Activated gamma-delta T cell (primary cell): ENCODE results near the gene SPTY2D1.
A peak's percentile ranks its signal among the peaks of the same experiment; 100 is the strongest.
"Not testable (repeated sequence)": the region's sequence is repeated elsewhere in the genome, so short reads cannot be mapped to it uniquely, and the experiment has no call there.

Source experiments
- DNase-seq: peaks from one replicate; lab custom pipeline; 2025; lab: John Stamatoyannopoulos, UW
- total RNA-seq, 2 donors: gene quantifications; one replicate each; lab custom pipeline; 2026; lab: John Stamatoyannopoulos, UW

The SPTY2D1 gene, protein sequence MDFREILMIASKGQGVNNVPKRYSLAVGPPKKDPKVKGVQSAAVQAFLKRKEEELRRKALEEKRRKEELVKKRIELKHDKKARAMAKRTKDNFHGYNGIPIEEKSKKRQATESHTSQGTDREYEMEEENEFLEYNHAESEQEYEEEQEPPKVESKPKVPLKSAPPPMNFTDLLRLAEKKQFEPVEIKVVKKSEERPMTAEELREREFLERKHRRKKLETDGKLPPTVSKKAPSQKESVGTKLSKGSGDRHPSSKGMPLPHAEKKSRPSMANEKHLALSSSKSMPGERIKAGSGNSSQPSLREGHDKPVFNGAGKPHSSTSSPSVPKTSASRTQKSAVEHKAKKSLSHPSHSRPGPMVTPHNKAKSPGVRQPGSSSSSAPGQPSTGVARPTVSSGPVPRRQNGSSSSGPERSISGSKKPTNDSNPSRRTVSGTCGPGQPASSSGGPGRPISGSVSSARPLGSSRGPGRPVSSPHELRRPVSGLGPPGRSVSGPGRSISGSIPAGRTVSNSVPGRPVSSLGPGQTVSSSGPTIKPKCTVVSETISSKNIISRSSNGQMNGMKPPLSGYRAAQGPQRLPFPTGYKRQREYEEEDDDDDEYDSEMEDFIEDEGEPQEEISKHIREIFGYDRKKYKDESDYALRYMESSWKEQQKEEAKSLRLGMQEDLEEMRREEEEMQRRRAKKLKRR
- 58.7 to 72.5 reads per million in 2 donors for total RNA-seq

DNA sequence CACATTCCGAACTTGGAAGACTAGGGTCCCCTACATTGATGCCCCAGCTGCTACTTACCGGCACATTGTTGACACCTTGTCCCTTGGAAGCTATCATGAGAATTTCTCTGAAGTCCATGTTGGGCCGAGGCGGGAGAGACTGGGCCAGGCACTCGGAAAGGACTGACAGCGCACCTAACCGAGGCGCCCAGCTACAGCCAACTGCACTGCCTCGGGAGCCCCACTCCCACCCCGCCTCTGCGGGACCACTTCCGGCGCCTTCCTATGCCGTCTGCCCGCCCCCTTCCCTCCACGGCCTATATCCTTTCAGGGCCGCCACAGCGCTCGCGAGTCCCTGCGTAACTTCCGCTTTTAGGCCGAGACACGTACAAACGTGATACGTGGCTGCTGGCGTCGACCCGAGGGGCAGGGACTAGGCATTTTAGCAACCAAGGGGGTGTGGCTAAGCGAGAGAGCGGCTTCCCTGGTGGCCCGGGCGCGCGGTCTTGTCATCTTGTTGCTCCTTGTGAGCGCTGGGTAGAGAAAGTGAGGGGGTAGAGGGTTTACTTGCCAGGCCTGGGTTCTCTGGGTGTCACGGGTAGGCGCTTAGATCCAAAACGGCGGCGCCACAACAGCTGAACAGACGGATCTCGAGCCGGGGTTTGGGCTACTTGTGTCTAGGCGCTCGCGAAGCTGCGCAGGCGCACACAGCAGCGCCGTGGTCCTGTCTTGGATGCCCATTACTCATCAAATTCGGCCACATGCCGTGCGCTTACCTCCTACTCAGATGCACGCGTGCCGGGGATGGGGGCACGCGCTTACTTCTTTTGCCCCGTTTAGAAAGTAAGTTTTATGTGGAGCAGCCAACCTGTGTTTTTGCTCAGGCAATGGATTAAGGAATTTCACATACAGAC, at the start of gene SPTY2D1:
Gene SPTY2D1 (minus strand): TSS at position 203 of the 893 bp plus-strand sequence. CDS start 85 bp downstream, at position 118.
- DNase-seq, result peak; percentile 94

DNA sequence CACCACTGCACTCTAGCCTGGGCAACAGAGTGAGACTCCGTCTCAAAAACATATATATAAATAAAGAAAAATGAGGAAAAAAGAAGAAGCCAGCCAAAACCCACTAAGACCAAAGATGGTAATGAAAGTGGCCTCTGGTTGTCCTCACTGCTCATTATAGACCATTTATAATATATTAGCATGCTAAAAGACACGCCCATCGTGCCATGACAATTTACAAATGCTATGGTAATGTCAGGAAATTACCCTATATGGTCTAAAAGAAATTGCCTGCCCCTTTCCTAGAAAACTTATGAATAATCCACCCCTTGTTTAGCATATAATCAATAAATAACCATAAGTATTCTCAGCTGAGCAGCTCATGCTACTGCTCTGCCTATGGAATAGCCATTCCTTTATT, 48.3 kb upstream of the SPTY2D1 start:
- DNase-seq, result no peak

DNA sequence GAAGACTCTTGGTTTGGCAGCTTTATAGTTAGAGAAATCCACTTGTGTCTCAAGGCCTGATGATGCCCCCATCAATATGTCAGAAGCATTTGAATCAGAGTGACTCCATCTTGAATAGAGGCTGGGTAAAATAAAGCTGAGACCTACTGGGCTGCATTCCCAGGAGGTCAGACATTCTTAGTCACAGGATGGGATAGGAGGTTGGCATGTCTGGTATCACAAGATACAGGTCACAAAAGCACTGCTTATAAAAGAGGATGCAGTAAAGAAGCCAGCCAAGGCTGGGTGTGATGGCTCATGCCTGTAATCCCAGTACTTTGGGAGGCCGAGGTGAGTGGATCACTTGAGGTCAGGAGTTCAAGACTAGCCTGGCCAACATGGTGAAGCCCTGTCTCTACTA, 47.8 kb upstream of the SPTY2D1 start:
- DNase-seq, result not testable (repeated sequence)

DNA sequence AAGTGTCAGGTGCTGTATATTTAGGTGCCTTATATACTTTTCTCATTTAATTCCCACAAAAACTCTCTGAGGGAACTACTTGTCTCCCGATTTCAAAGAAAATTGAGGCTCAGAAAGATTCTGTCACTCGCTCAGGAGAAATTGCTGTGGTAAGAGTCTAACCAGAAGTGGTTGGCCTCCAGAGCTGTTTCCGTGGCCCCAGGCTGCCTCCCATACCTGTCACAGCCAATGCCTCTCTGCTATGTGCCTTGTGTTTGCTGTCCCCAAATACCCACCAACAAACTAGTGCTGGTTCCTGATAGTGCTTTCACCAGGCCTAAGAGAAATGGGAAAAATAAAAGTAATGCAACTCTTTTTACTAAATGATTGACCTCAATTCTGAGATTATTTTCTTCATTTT, 43.4 kb upstream of the SPTY2D1 start:
- no peak for DNase-seq

DNA sequence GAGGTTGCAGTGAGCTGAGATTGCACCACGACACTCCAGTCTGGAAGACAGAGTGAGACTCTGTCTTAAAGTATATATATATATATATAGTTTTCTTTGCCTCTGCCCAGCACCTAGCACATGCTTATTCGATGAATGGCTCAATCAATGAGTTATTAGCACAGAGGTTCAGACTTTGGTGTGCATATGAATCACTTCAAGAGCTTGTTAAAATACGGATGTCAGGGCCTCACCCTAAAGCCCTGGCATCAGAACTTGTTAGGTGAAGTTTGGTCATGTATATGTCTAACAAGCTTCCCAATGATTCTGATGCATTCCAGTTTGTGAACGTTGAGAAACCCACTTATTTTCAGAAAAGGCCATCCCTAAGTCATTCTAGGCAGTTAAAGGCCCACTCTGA, 42.7 kb upstream of the SPTY2D1 start:
- DNase-seq, result no peak

DNA sequence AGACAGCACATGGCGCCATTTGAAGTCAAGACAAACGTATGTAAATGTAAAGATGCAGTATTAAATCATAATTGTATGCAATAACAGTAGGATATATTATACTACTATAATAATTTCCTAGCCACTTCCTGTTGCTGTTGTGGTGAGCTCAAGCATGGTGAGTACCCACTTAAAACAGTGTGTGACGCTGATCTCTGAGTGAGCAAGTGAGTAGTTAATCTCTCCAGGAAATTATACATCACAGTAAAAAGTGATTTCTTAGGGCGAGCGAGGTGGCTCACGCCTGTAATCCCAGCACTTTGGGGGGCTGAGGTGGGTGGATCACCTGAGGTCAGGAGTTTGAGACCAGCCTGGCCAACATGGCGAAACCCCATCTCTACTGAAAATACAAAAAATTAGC, 38.1 kb upstream of the SPTY2D1 start:
- DNase-seq, result not testable (repeated sequence)

DNA sequence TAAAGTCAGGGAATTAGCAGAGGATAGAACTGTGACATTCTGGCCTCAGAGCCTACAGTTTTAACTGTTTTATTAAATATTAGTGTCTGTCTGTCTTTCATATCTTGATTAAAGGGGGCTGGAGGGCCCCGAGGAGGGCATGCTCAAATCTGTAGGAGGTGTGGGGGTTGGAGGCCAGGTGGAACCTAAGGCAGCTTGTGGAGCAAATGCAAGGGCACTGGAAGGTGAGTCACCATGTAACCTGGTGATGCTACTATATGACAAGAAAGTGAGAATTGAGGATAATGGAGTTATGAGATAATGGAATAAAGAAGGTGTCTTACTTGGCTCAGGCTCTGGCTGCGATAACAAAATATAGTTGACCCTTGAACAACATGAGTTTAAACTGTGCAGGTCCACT, 37.1 kb upstream of the SPTY2D1 start:
- DNase-seq, result no peak

DNA sequence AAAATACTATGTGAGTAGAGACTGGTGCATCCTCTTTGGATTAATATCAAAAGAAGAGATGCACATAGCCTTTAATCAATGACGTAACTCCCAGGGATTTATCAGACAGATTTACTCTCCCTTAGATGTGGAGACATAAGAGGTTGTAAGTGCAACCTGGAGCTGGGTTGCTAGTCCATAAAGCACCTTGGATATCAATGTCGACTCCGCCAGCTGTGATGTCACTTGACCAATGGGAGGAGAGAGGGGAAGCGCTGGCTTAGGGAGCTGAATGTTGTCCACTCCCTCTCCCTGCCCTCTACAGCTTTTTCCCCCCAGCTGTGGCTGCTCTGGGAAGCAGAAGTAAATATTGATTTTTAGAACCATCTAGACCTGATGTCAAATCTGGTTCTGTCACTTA, 35.6 kb upstream of the SPTY2D1 start:
- DNase-seq, result no peak

DNA sequence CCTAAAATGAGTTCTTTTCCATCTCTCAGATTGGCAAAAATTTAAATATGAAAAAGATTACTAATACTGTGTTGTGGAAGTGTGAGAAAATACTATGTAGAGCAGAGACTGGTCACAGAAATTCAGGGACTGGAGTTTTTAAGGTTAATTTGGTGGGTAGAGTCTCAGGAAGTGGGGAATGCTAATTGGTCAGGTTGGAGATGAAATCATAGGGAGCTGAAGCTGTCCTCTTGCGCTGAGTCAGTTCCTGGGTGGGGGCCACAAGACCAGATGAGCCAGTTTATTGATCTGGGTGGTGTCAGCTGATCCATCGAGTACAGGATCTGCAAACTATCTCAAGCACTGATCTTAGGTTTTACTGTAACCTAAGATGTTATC, 35.1 kb upstream of the SPTY2D1 start:
- DNase-seq, result no peak

DNA sequence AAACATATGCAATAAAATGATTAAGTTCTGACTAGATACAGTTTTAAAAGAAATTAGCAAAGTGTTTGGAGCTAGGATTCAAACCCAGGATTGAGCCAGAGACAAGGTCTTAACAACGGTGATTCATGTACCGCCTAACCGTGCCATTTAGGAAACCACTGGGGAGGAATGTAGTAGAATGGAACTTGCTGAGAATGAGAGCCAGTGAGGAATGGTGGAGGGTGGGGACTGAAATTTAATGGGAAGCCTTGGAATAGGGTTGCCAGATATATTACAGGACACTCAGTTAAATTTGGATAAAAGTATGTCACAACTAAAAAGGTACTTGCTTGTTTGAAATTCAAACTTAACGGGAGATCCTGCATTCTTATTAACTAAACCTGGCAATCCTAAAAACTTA, 34.0 kb upstream of the SPTY2D1 start:
- no peak for DNase-seq

DNA sequence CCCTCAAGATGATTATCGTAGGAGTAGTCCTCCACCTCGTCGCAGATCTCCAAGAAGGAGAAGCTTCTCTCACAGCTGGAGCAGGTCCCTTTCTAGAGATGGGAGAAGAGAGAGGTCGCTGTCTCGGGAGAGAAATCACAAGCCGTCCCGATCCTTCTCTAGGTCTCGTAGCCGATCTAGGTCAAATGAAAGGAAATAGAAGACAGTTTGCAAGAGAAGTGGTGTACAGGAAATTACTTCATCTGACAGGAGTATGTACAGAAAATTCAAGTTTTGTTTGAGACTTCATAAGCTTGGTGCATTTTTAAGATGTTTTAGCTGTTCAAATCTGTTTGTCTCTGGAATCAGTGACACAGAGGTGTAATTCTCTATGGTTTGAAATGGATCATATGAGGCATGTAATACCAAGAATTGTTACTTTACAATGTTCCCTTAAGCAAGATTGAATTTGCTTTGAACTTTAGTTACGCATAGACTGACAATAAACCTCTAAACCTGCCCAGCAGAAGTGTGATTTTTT, 31.3 kb upstream of the SPTY2D1 start:
- not testable (repeated sequence) for DNase-seq

DNA sequence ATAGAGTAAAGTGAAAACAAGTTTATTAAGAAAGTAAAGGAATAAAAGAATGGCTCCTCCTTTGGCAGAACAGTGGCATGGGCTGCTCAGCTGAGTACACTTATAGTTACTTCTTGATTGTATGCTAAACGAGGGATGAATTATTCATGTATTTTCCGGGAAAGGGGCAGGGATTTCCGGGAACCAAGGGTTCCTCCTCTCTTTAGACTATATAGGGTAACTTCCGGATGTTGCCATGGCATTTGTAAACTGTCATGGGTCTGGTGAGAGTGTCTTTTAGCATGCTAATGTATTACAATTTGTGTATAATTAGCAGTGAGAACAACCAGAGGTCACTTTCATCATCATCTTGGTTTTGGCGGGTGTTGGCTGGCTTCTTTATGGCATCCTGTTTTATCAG, 23.5 kb upstream of the SPTY2D1 start:
- DNase-seq, result no peak

DNA sequence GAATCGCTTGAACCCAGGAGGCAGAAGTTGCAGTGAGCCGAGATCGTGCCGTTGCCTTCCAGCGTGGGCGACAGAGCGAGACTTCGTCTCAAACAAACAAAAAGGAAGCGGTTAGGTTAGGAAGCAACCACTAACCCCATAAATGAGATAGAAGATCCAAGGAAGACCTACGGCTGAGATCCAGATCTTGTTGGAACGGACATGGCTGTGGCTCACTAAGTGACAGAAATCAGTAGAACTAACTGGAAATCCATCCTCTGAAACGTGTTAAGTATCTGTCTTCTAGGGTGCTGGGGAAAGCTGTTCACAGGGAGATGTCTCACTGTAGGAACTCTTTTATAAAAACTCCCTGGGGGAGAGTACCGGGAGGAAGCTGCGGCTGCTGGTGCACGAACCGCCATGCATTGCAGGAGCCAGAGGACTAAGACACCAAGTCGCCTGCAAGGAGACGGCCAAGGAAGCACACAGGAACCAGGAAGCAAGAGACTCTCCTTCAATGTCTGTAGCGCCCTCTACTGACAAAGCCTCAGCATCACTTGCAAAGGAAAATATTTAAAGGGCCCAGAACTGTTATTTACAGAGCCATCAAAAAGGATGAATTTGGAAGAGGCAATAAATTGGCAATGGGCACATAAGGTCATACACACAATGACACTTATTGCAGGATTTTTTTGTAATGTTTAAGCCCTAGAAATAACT, 16.9 kb upstream of the SPTY2D1 start:
- DNase-seq, result no peak

DNA sequence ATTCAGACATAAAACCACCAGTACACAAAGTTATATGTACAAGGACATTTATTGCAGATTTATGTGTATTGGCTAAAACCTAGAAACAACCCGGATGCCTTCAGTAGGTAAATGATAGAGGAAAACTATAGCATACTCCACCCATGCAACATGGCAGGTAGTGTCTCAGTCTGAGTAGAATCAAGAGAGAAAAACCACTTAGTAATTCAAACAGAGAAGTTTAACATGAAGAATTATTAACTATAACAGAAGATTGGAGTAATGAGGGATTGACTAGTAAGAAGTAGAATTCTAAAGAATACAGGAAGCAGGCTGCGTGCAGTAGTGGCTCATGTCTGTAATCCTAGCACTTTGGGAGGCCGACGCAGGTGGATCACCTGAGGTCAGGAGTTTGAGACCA, 16.2 kb upstream of the SPTY2D1 start:
- DNase-seq, result no peak

DNA sequence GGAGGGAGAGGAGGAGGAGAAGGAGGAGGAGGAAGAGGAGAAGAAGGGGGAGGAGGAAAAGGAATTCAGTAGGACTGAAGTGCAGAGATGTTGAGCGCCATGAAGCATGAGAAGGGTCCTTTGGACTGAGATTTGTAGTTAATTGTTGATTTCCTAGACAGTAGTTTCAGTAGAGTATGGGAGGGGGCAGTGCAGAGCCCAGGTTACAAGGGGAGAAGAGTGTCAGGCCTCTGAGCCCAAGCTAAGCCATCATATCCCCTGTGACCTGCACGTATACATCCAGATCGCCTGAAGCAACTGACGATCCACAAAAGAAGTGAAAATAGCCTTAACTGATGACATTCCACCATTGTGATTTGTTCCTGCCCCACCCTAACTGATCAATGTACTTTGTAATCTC, 8.9 kb upstream of the SPTY2D1 start:
- DNase-seq, result not testable (repeated sequence)

DNA sequence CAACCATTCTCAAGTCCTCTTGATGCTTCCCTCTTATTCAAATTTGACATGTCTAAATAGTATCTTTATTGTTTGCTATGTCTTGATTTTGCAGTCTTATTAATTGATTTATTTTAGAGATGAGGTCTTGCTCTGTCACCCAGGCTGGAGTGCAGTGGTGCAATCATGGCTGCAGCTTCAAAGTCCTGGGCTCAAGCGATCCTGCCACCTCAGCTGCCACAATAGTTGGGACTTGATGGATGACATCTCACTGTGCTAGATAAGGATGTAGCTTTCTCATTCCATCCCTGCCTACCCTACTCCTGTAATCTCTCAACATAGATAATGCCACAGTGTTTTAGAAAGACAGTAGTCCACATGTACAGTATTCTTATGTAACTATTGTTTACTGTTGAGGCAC, 7.5 kb upstream of the SPTY2D1 start:
- DNase-seq, result no peak

DNA sequence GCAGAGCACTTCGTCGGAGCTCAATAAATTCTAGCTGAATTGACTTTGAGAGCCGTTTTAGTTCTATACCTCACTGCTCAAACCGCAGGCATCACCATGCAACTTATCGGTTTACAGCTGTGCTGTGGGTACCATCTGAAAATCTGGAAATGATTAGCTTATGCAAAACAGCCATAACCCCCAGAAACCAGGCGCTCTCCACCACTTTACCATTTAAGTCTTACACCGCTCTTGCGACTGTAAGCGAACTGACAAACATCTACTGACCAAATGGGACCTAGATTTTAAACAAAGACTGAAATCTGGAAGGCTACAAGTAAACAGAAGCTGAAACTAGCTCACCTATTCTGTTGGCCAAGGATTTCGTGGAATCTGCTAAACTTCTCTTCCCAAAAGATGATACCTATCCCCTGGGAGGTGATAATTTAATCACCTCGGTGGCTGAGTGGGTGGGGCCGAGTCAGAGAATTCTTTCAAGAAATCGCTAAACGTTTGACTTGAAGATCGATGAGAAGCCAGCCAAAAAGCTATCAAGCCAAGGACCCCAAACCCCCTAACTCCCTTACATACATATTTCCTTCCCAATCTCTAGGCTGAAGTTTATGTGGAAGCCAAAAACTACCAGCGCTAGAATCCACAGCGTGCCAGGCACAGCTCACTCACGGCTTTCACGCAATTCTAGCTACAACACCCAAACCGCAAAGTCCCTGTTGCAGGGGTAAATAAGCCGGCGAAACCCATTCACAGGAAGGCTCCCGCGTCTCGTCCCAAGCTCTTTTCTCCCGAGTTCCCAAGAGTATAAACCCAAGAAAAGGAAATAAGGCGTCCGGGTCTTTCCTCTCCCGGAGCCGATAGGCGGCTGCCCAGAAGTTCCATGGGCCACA, 644 bp downstream of the SPTY2D1 start:
- DNase-seq, result no peak

DNA sequence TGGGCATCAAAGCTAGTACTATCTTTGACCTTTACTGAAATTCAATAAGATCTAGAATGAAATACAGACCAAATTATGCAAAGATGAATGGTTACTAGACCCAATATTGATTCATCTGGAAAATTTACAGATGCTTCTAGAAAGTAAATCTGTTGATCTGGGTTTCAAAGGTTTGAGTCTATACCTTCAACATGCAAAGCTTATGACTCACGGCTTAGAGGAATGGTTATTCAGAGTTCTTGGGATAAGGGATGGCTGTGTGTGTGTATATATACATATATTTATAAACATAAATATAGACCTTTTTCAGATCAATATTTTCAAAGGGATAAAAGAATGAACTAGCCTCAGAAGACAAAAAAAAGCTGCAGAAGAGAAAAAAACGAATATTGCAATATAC, 1.3 kb downstream of the SPTY2D1 start:
- DNase-seq, result no peak

DNA sequence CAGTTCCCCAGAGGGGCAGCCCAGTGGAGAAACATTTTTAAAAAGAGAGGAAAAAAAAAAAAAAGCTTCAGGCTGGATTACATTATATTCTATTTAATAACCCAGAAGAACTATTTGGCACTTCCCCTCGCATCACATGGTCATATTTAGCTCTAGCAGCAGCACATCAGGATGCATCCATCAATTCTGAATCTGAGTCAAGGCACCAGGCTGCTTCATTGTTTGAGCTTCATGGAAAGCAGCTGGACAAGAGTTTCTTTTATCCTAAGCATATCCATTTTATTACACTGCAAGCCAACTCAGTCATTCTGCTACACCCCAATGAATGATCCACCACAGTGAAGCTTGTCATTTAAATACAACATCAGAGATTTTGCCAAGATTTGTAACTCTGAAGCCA, 10.0 kb downstream of the SPTY2D1 start:
- no peak for DNase-seq

DNA sequence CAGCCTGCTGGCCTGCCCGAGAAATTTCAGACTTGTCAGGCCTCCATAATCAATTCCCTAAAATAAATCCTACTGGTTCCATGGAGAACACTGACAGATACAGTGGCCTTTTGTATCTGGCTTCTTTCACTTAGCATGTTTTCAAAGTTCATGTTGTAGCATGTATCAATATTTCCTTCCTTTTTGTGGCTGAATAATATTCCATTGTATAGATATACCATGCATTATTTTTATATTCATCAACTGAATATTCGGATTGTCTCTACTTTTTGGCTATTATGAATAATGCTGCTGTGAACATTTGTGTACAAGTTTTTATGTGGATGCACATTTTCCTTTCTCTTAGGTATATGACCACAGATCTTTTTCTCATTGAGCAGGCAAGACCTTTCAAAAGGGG, 10.4 kb downstream of the SPTY2D1 start:
- DNase-seq, result no peak
